Tibial artery (tissue), 4 donors: ENCODE results near the gene COL5A2.
A peak's percentile ranks its signal among the peaks of the same experiment; 100 is the strongest.

ENCODE experiments used
- DNase-seq, 2 donors: peaks; one replicate each; pipeline ENCODE4 v3.0.0-alpha.2; 2019
- H3K27ac ChIP-seq, 2 donors: fragments of 200-600 bp; sonication (generic) in 1 of 2; 1 replicate in 1 of 2; 2 replicates in 1 of 2; pipeline ENCODE4 v1.5.1; 2018 to 2019; ENCODE audit warnings: mild to moderate bottlenecking in 1 of 2
- H3K27me3 ChIP-seq, 2 donors: fragments of 200-600 bp; sonication (generic) in 1 of 2; one replicate each; pipeline versions ENCODE4 v1.5.1 to v1.6.0; 2016 to 2019
- H3K36me3 ChIP-seq, 3 donors: fragments of 200-600 bp; sonication (generic) in 2 of 3; one replicate each; pipeline ENCODE4 v1.5.1; 2016 to 2019; ENCODE audit warnings: mild to moderate bottlenecking in 2 of 3
- H3K4me1 ChIP-seq, 4 donors: fragments of 200-600 bp; sonication (generic) in 2 of 4; 1 replicate in 3 of 4; 2 replicates in 1 of 4; pipeline ENCODE4 v1.5.1; 2016 to 2019
- H3K4me3 ChIP-seq, 2 donors: fragments of 200-600 bp; sonication (generic) in 1 of 2; 1 replicate in 1 of 2; 2 replicates in 1 of 2; pipeline ENCODE4 v1.5.1; 2018 to 2019; ENCODE audit warnings: mild to moderate bottlenecking in 2 of 2
- H3K9me3 ChIP-seq, 3 donors: fragments of 200-600 bp; sonication (generic) in 1 of 3; one replicate each; pipeline ENCODE4 v1.5.1; 2016 to 2019
- CTCF ChIP-seq, 2 experiments: fragments of 200-600 bp in 1 of 2; fragments of 450-650 bp in 1 of 2; IDR thresholded peaks; one replicate each; pipeline ENCODE4 v1.5.1; 2017 to 2019; ENCODE audit warnings: antibody characterized with exemption in 2 of 2, mild to moderate bottlenecking in 1 of 2, moderate library complexity in 1 of 2
- intact Hi-C: fragments of 100-400 bp; cut with DNase I; formaldehyde crosslinking; loops from one replicate; pipeline ENCODE4 v1.15.0; 2023; ENCODE audit warnings: low total_unique reads

The COL5A2 gene

GRCh38 chr2:189012351-189012750 lies 167.2 kb downstream of the COL5A2 start:
- Histone ChIP-seq H3K9me3 (no peaks in the 10 kb centered on the region), H3K36me3 (peaks cover 44 to 56% (median 51%) of the 10 kb centered on the region in 3 donors), H3K27me3 (no peaks in the 10 kb centered on the region), H3K4me3 (no peak overlapping the region), H3K4me1 (peaks cover 0 to 38% (median 7%) of the 10 kb centered on the region in 4 donors), H3K27ac (no peak overlapping the region)
- intact Hi-C loops, result loop anchor here (5.0 kb wide), 1 partner anchor 40 kb away; no protein-coding TSS in a partner anchor
- no peak for DNase-seq
- TF ChIP-seq CTCF (IDR thresholded peaks at IDR 0.05), result no peak

- intact Hi-C loops, result loop anchor here (5.0 kb wide), 1 partner anchor 42 kb away; no protein-coding TSS in a partner anchor
- Histone ChIP-seq H3K9me3 (no peaks in the 10 kb centered on the region), H3K4me3 (no peak overlapping the region), H3K36me3 (peaks cover 59 to 74% (median 66%) of the 10 kb centered on the region in 3 donors), H3K27ac (no peak overlapping the region), H3K4me1 (peaks cover 0 to 23% (median 7%) of the 10 kb centered on the region in 4 donors), H3K27me3 (no peaks in the 10 kb centered on the region)
- no peak for TF ChIP-seq CTCF (IDR thresholded peaks at IDR 0.05)
- DNase-seq, result no peak
These were observed 169.0 kb downstream of the COL5A2 start for GRCh38 chr2:189010536-189010935.

- H3K9me3 ChIP-seq, result no peaks in the 10 kb centered on the region
- peaks cover 77 to 92% (median 84%) of the 10 kb centered on the region in 3 donors for H3K36me3 ChIP-seq
- no peaks in the 10 kb centered on the region for H3K27me3 ChIP-seq
- H3K4me3 ChIP-seq, result no peak overlapping the region
- no peak for DNase-seq
- intact Hi-C loops, result no loop called here
- peaks cover 0 to 5% (median 0%) of the 10 kb centered on the region in 4 donors for H3K4me1 ChIP-seq
- peak overlapping the region in 1 of 2 donors; percentile 0 for H3K27ac ChIP-seq
- TF ChIP-seq CTCF (IDR thresholded peaks at IDR 0.05), result no peak
These were observed 170.9 kb downstream of the COL5A2 start for GRCh38 chr2:189008555-189009262.

- H3K9me3 ChIP-seq, result no peaks in the 10 kb centered on the region
- H3K27ac ChIP-seq, result peak overlapping the region; percentile 22 to 44
- H3K4me3 ChIP-seq, result no peak overlapping the region
- intact Hi-C loops, result no loop called here
- peaks cover 93 to 100% (median 94%) of the 10 kb centered on the region in 3 donors for H3K36me3 ChIP-seq
- no peak for TF ChIP-seq CTCF (IDR thresholded peaks at IDR 0.05)
- no peaks in the 10 kb centered on the region for H3K27me3 ChIP-seq
- peaks cover 0 to 12% (median 0%) of the 10 kb centered on the region in 4 donors for H3K4me1 ChIP-seq
- DNase-seq, result no peak
These were observed 177.5 kb downstream of the COL5A2 start for GRCh38 chr2:189002079-189002478.

- TF ChIP-seq CTCF (IDR thresholded peaks at IDR 0.05), result no peak
- Histone ChIP-seq H3K4me3 (no peak overlapping the region), H3K27me3 (no peaks in the 10 kb centered on the region), H3K27ac (no peak overlapping the region), H3K36me3 (peaks cover 96 to 100% (median 96%) of the 10 kb centered on the region in 3 donors), H3K4me1 (peaks cover 0 to 20% (median 0%) of the 10 kb centered on the region in 4 donors), H3K9me3 (no peaks in the 10 kb centered on the region)
- no peak for DNase-seq
- intact Hi-C loops, result no loop called here
These were observed 179.3 kb downstream of the COL5A2 start for GRCh38 chr2:189000221-189000620.
